T-helper 17 cell (primary cell): ENCODE measurements around the gene MBOAT2. TPM values are rescaled to one million over a fixed set of nuclear protein-coding genes. Genes with fewer than 3 reads are reported as not detected.
"Not testable (repeated sequence)": the region's sequence is repeated elsewhere in the genome, so short reads cannot be mapped to it uniquely, and the experiment has no call there.

Experiments
- ATAC-seq: fragments of 150-1000 bp; cut with Tn5 transposase; 2 replicates; pipeline ENCODE4 v1.10.0; 2021; ENCODE audit warnings: mild to moderate bottlenecking, moderate library complexity
- DNase-seq, 3 donors: peaks; one replicate each; pipeline versions ENCODE4 v3.0.0 to v3.0.0-alpha.2; 2020 to 2021
- H3K9me3 ChIP-seq: one replicate; pipeline ENCODE4 v1.7.0; 2013; ENCODE audit warnings: low read length, mild to moderate bottlenecking; ENCODE audit not compliant: control insufficient read depth, poor library complexity, severe bottlenecking
- H3K27ac Mint-ChIP-seq: one replicate; pipeline ENCODE4 v1.8.0; 2022; ENCODE audit warnings: mild to moderate bottlenecking, moderate library complexity, mixed read lengths
- H3K27me3 Mint-ChIP-seq: one replicate; pipeline ENCODE4 v1.8.0; 2022; ENCODE audit warnings: mixed read lengths
- H3K36me3 Mint-ChIP-seq: one replicate; pipeline ENCODE4 v1.8.0; 2022; ENCODE audit warnings: low read depth, mixed read lengths
- H3K4me1 Mint-ChIP-seq: one replicate; pipeline ENCODE4 v1.8.0; 2022; ENCODE audit warnings: mild to moderate bottlenecking, mixed read lengths
- H3K4me3 Mint-ChIP-seq: one replicate; pipeline ENCODE4 v1.8.0; 2022; ENCODE audit warnings: mild to moderate bottlenecking, moderate library complexity, mixed read lengths
- total RNA-seq, 4 donors: library from RNA in 2 of 4; stranded (reverse) in 2 of 4; gene quantifications; one replicate each; pipeline ENCODE4 v1.2.3 and lab custom pipeline; 2022 to 2026

Gene MBOAT2
- total RNA-seq, 2 donors from 2014 or later = 2.1 to 4.9 TPM

DNA sequence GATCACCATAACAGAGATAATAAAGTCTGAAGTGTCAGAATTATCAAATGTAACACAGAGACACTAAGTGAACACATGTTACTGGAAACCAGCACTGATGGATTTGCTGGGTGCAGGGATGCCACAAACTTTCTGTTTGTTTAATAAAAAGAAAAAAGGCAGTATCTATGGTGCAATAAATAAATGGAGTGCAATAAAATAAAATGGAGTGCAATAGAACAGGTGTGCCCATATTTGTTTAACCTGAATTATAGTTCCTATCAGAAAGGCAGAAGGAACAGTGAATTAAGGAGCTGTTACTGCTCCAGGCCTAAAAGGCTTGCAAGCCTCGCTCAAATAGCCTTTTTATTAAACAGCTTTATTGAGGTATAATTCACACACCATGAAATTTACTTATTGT lies 85.1 kb downstream of the MBOAT2 start:
- H3K9me3 ChIP-seq = peaks cover 3% of the 10 kb centered on the region
- no peak for DNase-seq
- H3K4me1 Mint-ChIP-seq = no peaks in the 10 kb centered on the region
- no peaks in the 10 kb centered on the region for H3K27me3 Mint-ChIP-seq
- H3K27ac Mint-ChIP-seq = no peak overlapping the region
- ATAC-seq = no peak
- no peaks in the 10 kb centered on the region for H3K36me3 Mint-ChIP-seq
- no peak overlapping the region for H3K4me3 Mint-ChIP-seq

DNA sequence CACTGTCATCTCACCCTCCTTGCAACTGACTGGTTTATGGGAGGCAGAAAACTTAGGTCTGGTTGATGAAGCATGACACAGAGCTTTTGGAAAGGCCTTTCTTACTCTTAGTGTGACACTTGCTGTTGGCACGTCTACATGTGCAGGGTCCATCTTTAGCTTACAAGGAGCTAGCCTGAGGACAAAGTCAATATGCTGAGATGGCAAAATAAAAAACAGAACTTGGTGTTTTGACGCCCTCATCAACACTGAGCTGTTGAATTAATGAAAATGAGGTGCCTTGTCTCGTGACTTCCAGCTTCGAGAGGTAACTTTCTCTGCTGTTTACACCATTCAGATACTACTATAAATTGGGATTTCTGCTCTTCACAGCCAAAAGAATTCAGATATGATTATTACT lies 87.5 kb downstream of the MBOAT2 start:
- Mint-ChIP-seq H3K4me3 (no peak overlapping the region), H3K4me1 (no peaks in the 10 kb centered on the region), H3K27ac (no peak overlapping the region), H3K27me3 (no peaks in the 10 kb centered on the region), H3K36me3 (no peaks in the 10 kb centered on the region)
- no peaks in the 10 kb centered on the region for H3K9me3 ChIP-seq
- ATAC-seq (no peak), DNase-seq (no peak)

DNA sequence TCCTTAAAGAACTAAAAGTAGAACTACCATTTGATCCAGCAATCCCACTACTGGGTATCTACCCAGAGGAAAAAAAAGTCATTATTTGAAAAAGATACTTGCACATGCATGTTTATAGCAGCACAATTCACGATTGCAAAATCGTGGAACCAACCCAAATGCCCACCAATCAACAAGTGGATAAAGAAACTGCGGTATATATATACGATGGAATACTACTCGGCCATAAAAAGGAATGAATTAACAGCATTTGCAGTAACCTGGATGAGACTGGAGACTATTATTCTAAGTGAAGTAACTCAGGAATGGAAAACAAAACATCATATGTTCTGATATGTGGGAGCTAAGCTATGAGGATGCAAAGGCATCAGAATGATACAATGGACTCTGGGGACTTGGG lies 89.7 kb downstream of the MBOAT2 start:
- H3K4me3 Mint-ChIP-seq, ATAC-seq, H3K27me3 Mint-ChIP-seq, H3K36me3 Mint-ChIP-seq, H3K9me3 ChIP-seq, DNase-seq, H3K27ac Mint-ChIP-seq, H3K4me1 Mint-ChIP-seq: not testable (repeated sequence)

DNA sequence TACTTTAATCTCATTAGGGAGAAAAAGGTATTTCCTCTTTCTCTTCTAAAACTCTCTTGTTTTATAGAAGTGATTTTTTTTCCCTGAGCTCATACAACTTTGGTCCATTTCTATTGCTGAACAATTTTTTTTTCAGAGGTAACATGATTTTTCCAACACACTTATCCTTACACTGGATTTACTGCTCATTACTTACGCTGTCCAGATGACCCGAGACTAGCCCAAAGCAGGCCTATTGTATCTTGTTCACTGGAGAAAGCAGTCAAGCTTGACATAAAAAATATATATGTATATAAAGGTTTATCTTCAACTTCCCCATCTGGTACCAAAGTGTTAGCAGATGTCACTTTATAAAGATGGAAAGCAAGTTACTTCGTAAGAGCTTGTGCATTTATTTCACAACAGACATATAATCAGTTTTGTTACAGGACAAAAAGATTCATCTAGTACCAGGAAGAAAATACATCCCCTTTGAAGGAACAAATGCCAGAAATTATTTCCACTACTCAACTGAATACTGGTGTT lies 95.7 kb downstream of the MBOAT2 start:
- no peaks in the 10 kb centered on the region for H3K9me3 ChIP-seq
- H3K27ac Mint-ChIP-seq = no peak overlapping the region
- no peaks in the 10 kb centered on the region for H3K27me3 Mint-ChIP-seq
- DNase-seq (no peak), ATAC-seq (no peak)
- H3K4me3 Mint-ChIP-seq = no peak overlapping the region
- H3K36me3 Mint-ChIP-seq = peaks cover 3% of the 10 kb centered on the region
- no peaks in the 10 kb centered on the region for H3K4me1 Mint-ChIP-seq

DNA sequence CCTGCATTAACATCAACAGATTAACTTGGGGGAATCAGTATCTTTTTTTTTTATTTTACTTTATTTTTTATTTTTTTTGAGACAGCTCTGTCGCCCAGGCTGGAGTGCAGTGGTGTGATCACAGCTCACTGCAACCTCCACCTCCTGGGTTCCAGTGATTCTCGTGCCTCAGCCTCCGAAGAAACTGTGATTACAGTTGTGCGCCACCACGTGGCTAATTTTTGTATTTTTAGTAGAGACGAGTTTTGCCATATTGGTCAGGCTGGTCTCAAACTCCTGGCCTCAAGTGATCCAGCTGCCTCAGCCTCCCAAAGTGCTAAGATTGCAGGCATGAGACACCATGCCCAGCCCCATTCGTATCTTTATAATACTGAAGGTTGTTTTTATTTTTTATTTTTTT lies 99.6 kb downstream of the MBOAT2 start:
- DNase-seq, H3K4me3 Mint-ChIP-seq, H3K27me3 Mint-ChIP-seq, H3K9me3 ChIP-seq, H3K4me1 Mint-ChIP-seq, ATAC-seq, H3K36me3 Mint-ChIP-seq, H3K27ac Mint-ChIP-seq: not testable (repeated sequence)

GRCh38 chr2:8902757-8903156 lies 100.7 kb downstream of the MBOAT2 start:
- DNase-seq, H3K27ac Mint-ChIP-seq, H3K36me3 Mint-ChIP-seq, H3K9me3 ChIP-seq, H3K4me3 Mint-ChIP-seq, ATAC-seq, H3K27me3 Mint-ChIP-seq, H3K4me1 Mint-ChIP-seq: not testable (repeated sequence)

DNA sequence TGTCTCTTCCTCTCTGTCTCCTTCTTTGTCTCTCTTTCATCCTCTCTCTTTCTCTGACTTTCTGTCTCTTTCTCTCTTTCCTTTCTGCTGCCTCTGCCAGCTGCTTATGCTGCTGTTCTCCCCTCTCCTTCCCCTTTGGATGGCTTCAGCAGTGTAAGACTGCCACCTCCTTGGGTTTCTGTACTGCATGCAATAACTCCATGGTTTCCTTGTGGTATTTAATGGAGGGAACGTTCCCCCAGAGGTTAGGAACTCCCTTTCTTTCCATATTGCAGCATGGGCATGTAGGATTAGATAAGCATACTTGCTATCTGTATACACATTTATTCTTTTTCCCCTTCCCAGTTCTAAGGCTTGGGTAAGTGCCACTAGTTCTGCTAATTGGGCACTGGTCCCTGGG lies 106.3 kb downstream of the MBOAT2 start:
- H3K27me3 Mint-ChIP-seq, ATAC-seq, H3K4me3 Mint-ChIP-seq, DNase-seq, H3K9me3 ChIP-seq, H3K4me1 Mint-ChIP-seq, H3K36me3 Mint-ChIP-seq, H3K27ac Mint-ChIP-seq: not testable (repeated sequence)

GRCh38 chr2:8896671-8897070 lies 106.8 kb downstream of the MBOAT2 start:
- not testable (repeated sequence) for H3K4me3 Mint-ChIP-seq, H3K9me3 ChIP-seq, H3K27me3 Mint-ChIP-seq, DNase-seq, H3K36me3 Mint-ChIP-seq, ATAC-seq, H3K27ac Mint-ChIP-seq, H3K4me1 Mint-ChIP-seq

- not testable (repeated sequence) for H3K36me3 Mint-ChIP-seq, H3K9me3 ChIP-seq, DNase-seq, H3K4me1 Mint-ChIP-seq, H3K4me3 Mint-ChIP-seq, H3K27me3 Mint-ChIP-seq, ATAC-seq, H3K27ac Mint-ChIP-seq
Measured at GRCh38 chr2:8895087-8895912, 108.2 kb downstream of the MBOAT2 start.

DNA sequence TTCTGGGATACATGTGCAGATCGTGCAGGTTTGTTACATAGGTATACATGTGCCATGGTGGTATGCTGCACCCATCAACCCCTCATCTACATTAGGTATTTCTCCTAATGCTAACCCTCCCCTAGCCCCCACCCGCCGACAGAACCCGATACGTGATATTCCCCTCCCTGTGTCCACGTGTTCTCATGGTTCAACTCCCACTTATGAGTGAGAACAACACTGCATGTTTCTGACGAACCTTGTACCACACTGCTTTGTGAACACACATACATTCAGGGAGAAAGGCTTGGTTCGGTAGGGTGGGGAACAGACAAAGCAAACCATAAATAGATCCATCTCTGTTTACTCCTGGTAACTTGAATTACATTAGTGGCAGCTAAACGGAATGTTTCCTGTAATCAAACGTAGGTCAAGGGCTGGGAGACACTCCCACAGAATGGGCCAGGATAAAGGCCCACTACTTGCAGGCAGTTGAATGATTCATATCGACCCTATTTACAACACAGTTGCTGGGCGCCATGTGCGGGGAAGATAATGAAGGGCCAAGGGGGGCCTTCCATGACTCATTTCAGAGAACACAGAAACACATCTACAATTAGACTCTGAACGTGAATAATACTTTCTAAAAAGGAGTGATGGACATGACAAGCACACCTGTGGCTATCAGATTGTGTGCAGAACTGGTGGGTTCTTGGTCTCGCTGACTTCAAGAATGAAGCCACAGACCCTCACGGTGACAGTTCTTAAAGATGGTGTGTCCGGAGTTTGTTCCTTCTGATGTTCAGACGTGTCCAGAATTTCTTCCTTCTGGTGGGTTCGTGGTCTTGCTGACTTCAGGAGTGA lies 109.3 kb downstream of the MBOAT2 start:
- no peaks in the 10 kb centered on the region for H3K9me3 ChIP-seq
- no peak overlapping the region for H3K4me3 Mint-ChIP-seq
- H3K27me3 Mint-ChIP-seq = no peaks in the 10 kb centered on the region
- DNase-seq (no peak), ATAC-seq (no peak)
- peaks cover 2% of the 10 kb centered on the region for H3K36me3 Mint-ChIP-seq
- H3K27ac Mint-ChIP-seq = no peak overlapping the region
- peaks cover 2% of the 10 kb centered on the region for H3K4me1 Mint-ChIP-seq

DNA sequence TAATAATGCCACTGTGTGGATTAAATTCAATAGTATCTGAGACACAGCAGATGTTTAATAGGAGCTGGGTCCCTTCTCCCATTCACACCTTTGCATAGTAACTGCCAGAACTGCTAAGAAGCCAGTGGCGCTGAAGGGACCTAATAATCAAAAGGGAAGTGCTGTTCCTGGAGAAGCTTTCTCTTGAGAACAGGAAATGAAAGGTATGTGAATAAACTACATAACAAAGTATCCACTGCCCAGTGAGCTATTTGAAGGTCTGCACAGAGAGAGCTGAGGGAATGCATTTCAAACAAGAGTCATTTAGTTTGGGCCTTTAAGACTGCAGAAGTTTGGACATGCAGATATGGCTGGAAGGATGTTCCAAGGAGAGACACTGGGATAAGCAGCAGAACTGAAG lies 110.0 kb downstream of the MBOAT2 start:
- Mint-ChIP-seq H3K27ac (no peak overlapping the region), H3K4me3 (no peak overlapping the region), H3K36me3 (peaks cover 2% of the 10 kb centered on the region), H3K4me1 (peaks cover 2% of the 10 kb centered on the region), H3K27me3 (no peaks in the 10 kb centered on the region)
- H3K9me3 ChIP-seq = no peaks in the 10 kb centered on the region
- no peak for ATAC-seq
- no peak for DNase-seq

- peaks cover 2% of the 10 kb centered on the region for H3K4me1 Mint-ChIP-seq
Measured at GRCh38 chr2:8892111-8892510, 111.4 kb downstream of the MBOAT2 start.

GRCh38 chr2:8889978-8890377 lies 113.5 kb downstream of the MBOAT2 start:
- ATAC-seq = no peak
- H3K4me3 Mint-ChIP-seq = no peak overlapping the region
- H3K27me3 Mint-ChIP-seq = no peaks in the 10 kb centered on the region
- no peaks in the 10 kb centered on the region for H3K9me3 ChIP-seq
- no peaks in the 10 kb centered on the region for H3K36me3 Mint-ChIP-seq
- H3K4me1 Mint-ChIP-seq = no peaks in the 10 kb centered on the region
- H3K27ac Mint-ChIP-seq = no peak overlapping the region
- DNase-seq = no peak

More at GRCh38 chr2:8892111-8892510, 111.4 kb downstream of the MBOAT2 start:
- peaks cover 2% of the 10 kb centered on the region for H3K36me3 Mint-ChIP-seq
- no peak overlapping the region for H3K4me3 Mint-ChIP-seq
- ATAC-seq (no peak), DNase-seq (no peak)
- peak overlapping the region; percentile 21 for H3K27ac Mint-ChIP-seq
- no peaks in the 10 kb centered on the region for H3K27me3 Mint-ChIP-seq
- H3K9me3 ChIP-seq = no peaks in the 10 kb centered on the region
